GM12878 (cell line): Measurements from ENCODE around the gene BLCAP. TPM values are rescaled to one million over a fixed set of nuclear protein-coding genes. Genes with fewer than 3 reads are reported as not detected.

Experiments used
- ATAC-seq: fragments of 200-7000 bp; cut with Tn5 transposase; 3 replicates; pipeline ENCODE4 v1.9.1; 2020; ENCODE audit warnings: mild to moderate bottlenecking, moderate library complexity
- BruUV-seq: library from RNA; stranded (reverse); fragments of 400-500 nt; replicated peaks from 2 replicates; lab custom pipeline; 2021; lab: Mats Ljungman, UMichigan
- CTCF ChIA-PET: fragments of 300-600 bp; sonication (Branson Sonifier 250); formaldehyde crosslinking; extraction: SDS; loops from one replicate; lab custom pipeline; 2021; ENCODE audit warnings: inconsistent platforms; lab: Yijun Ruan, JAX
- POLR2A ChIA-PET: fragments of 350-600 bp; formaldehyde crosslinking; extraction: SDS; loops from one replicate; lab custom pipeline; 2021; ENCODE audit warnings: inconsistent platforms; lab: Charles Lee
- RAD21 ChIA-PET: fragments of 300-600 bp; sonication (Branson Sonifier 250); formaldehyde crosslinking; loops from one replicate; lab custom pipeline; 2023; ENCODE audit warnings: antibody characterized with exemption; ENCODE audit not compliant: unreplicated experiment; lab: Charles Lee
- SMC1A ChIA-PET: fragments of 300-600 bp; sonication (Branson Sonifier 250); formaldehyde crosslinking; loops from one replicate; lab custom pipeline; 2023; ENCODE audit not compliant: unreplicated experiment, uncharacterized antibody; lab: Charles Lee
- DNase-seq: peaks from one replicate; pipeline ENCODE4 v3.0.0-alpha.2; 2011; ENCODE audit warnings: low read depth, low spot score
- FAIRE-seq: peaks from 3 replicates; lab custom pipeline; 2011; peaks lifted over from hg19 to GRCh38; lab: Jason Lieb, UNC
- H2AFZ ChIP-seq: 2 replicates; pipeline ENCODE4 v1.6.0; 2011; ENCODE audit warnings: low read depth, low read length, control low read depth; ENCODE audit not compliant: control insufficient read depth
- H3K27ac ChIP-seq: 2 replicates; pipeline ENCODE4 v1.5.1; 2011; ENCODE audit warnings: control low read depth; ENCODE audit not compliant: control insufficient read depth, insufficient read depth
- H3K27me3 ChIP-seq, 2 experiments: replicated peaks in 1 of 2; 2 replicates each; pipeline versions ENCODE4 v1.6.0 to v1.6.1; 2011; ENCODE audit warnings: low read length in 1 of 2; ENCODE audit not compliant: control insufficient read depth in 2 of 2, insufficient read depth in 2 of 2
- H3K36me3 ChIP-seq, 2 experiments: 2 replicates each; pipeline ENCODE4 v1.5.1; 2011; ENCODE audit warnings: low read length in 1 of 2; ENCODE audit not compliant: control insufficient read depth in 2 of 2, insufficient read depth in 2 of 2
- H3K4me1 ChIP-seq: 2 replicates; pipeline ENCODE4 v1.6.1; 2011; ENCODE audit warnings: mild to moderate bottlenecking, low read length, moderate library complexity, mixed read lengths; ENCODE audit not compliant: control insufficient read depth, insufficient read depth
- H3K4me2 ChIP-seq: 2 replicates; pipeline ENCODE4 v1.6.0; 2011; ENCODE audit warnings: control low read depth; ENCODE audit not compliant: control insufficient read depth, insufficient read depth
- H3K4me3 ChIP-seq: fragments of 200-600 bp; sonication (generic); 2 replicates; pipeline ENCODE4 v1.5.1; 2016
- H3K79me2 ChIP-seq: 2 replicates; pipeline ENCODE4 v1.6.0; 2011; ENCODE audit warnings: low read length; ENCODE audit not compliant: control insufficient read depth, insufficient read depth
- H3K9ac ChIP-seq: 2 replicates; pipeline ENCODE4 v1.8.0; 2011; ENCODE audit warnings: low read length, control low read depth, mixed read lengths; ENCODE audit not compliant: control insufficient read depth, insufficient read depth
- H3K9me3 ChIP-seq: replicated peaks from 3 replicates; pipeline ENCODE4 v1.5.1; 2011; ENCODE audit warnings: mild to moderate bottlenecking, low read length; ENCODE audit not compliant: control insufficient read depth, insufficient read depth
- H4K20me1 ChIP-seq: 2 replicates; pipeline ENCODE4 v1.6.0; 2011; ENCODE audit not compliant: control insufficient read depth, insufficient read depth
- BCLAF1 ChIP-seq: fragments of 450-650 bp; IDR thresholded peaks from 2 replicates; pipeline ENCODE4 v1.6.1; 2017; ENCODE audit warnings: antibody characterized with exemption, mild to moderate bottlenecking, moderate library complexity
- EED ChIP-seq: sonication (generic); IDR thresholded peaks from 2 replicates; pipeline ENCODE4 v1.6.1; 2016; ENCODE audit warnings: antibody characterized with exemption, low read depth
- IKZF1 ChIP-seq: fragments of 450-650 bp; conservative IDR thresholded peaks from 2 replicates; pipeline ENCODE4 v1.6.1; 2017; ENCODE audit warnings: antibody characterized with exemption, mild to moderate bottlenecking
- JUNB ChIP-seq: IDR thresholded peaks from 2 replicates; pipeline ENCODE4 v1.6.1; 2016; ENCODE audit warnings: antibody characterized with exemption, mild to moderate bottlenecking
- MLLT1 ChIP-seq: fragments of 450-650 bp; IDR thresholded peaks from 2 replicates; pipeline ENCODE4 v1.6.1; 2016; ENCODE audit warnings: mild to moderate bottlenecking
- MXI1 ChIP-seq: fragments of 150-350 bp; IDR thresholded peaks from 2 replicates; pipeline ENCODE4 v1.6.1; 2011; ENCODE audit warnings: low read depth, mild to moderate bottlenecking, inconsistent platforms, low read length, improper control_type of control experiment
- PBX3 ChIP-seq: IDR thresholded peaks from 2 replicates; pipeline ENCODE4 v1.6.1; 2011; ENCODE audit warnings: mild to moderate bottlenecking, low read depth, low read length, moderate library complexity; ENCODE audit not compliant: insufficient replicate concordance
- PKNOX1 ChIP-seq: fragments of 450-650 bp; IDR thresholded peaks from 2 replicates; pipeline ENCODE4 v1.6.1; 2016; ENCODE audit warnings: mild to moderate bottlenecking
- PML ChIP-seq: IDR thresholded peaks from 2 replicates; pipeline ENCODE4 v1.6.1; 2012; ENCODE audit warnings: low read length, inconsistent platforms
- SP1 ChIP-seq: IDR thresholded peaks from one replicate; pipeline ENCODE4 v1.6.1; 2011; ENCODE audit warnings: low read depth, low read length
- TCF3 ChIP-seq: IDR thresholded peaks from 2 replicates; pipeline ENCODE4 v1.6.1; 2012; ENCODE audit warnings: low read depth, mild to moderate bottlenecking, low read length, borderline replicate concordance; ENCODE audit not compliant: insufficient read depth
- ZBTB40 ChIP-seq: fragments of 450-650 bp; IDR thresholded peaks from 2 replicates; pipeline ENCODE4 v1.6.1; 2016; ENCODE audit warnings: mild to moderate bottlenecking, moderate library complexity, borderline replicate concordance
- ZNF207 ChIP-seq: fragments of 450-650 bp; IDR thresholded peaks from 2 replicates; pipeline ENCODE4 v1.6.1; 2014; ENCODE audit warnings: antibody characterized with exemption, mild to moderate bottlenecking, borderline replicate concordance
- ZNF217 ChIP-seq: fragments of 450-650 bp; IDR thresholded peaks from 2 replicates; pipeline ENCODE4 v1.6.1; 2017; ENCODE audit warnings: antibody characterized with exemption, mild to moderate bottlenecking
- in situ Hi-C: fragments of 300-500 bp; cut with MboI; formaldehyde crosslinking; loops from 9 replicates; pipeline ENCODE4 v1.14.3; 2018; ENCODE audit warnings: mixed read lengths
- intact Hi-C: fragments of 100-400 bp; cut with micrococcal nuclease; formaldehyde crosslinking; loops from one replicate; pipeline ENCODE4 v1.14.2; 2022; ENCODE audit not compliant: unreplicated experiment
- polyA plus RNA-seq, 11 experiments: library from polyadenylated mRNA; depleted of rRNA in 4 of 11; unstranded in 6 of 11; stranded (reverse) in 5 of 11; fragments of >200 nt; fragmentation: Nextera tagmentation in 4 of 11; fragmentation: Illumina TruSeq in 1 of 11; extraction: Ambion mirVana in 4 of 11; extraction: Trizol in 1 of 11; gene quantifications; 1 replicate in 1 of 11; 2 replicates in 10 of 11; pipeline versions ENCODE4 v1.2.1 to v1.2.3, GENCODE V29; 2011 to 2016; ENCODE audit warnings: inconsistent platforms in 2 of 11, missing spikeins in 2 of 11, low read depth in 1 of 11
- total RNA-seq, 4 experiments: library from RNA; depleted of rRNA in 3 of 4; stranded (reverse); fragments of >200 nt in 3 of 4; fragmentation: Illumina TruSeq in 1 of 4; extraction: Trizol in 1 of 4; gene quantifications; 2 replicates each; pipeline versions ENCODE4 v1.2.1 to v1.2.3, GENCODE V29; 2013 to 2021

BLCAP gene
- total and polyA plus RNA-seq, 10 of the 15 experiments (the other 5 are each of a cell fraction or from before 2014, with no cell fraction given) = 24.6 to 62.3 (median 47.3) TPM

GRCh38 chr20:37547912-37548311, 20.2 kb upstream of the BLCAP start:
- Histone ChIP-seq H3K79me2 (no peaks in the 10 kb centered on the region), H3K9me3 (no peaks in the 10 kb centered on the region), H3K27ac (no peak overlapping the region), H4K20me1 (no peaks in the 10 kb centered on the region), H3K4me2 (no peak overlapping the region), H2AFZ (no peak overlapping the region), H3K27me3 (no peaks in the 10 kb centered on the region), H3K4me1 (no peaks in the 10 kb centered on the region), H3K9ac (no peak overlapping the region), H3K36me3 (no peaks in the 10 kb centered on the region), H3K4me3 (no peak overlapping the region)
- DNase-seq (no peak), FAIRE-seq (no peak), ATAC-seq (no peak)
- ChIA-PET SMC1A (interaction anchor here (1.0 to 1.4 kb wide), 2 partner anchors 10 to 14 kb away, joined by 4 to 5 read pairs; no protein-coding TSS in a partner anchor), POLR2A (no interaction called here), RAD21 (interaction anchor here (1.0 kb wide), 1 partner anchor 16 kb away, joined by 3 read pairs; no protein-coding TSS in a partner anchor), CTCF (interaction anchor here (0.8 kb wide), 1 partner anchor 20 kb away, joined by 3 read pairs; no protein-coding TSS in a partner anchor)
- in situ Hi-C loops = no loop called here
- intact Hi-C loops = no loop called here
- BruUV-seq = no TSS peak
- no peak for TF ChIP-seq SP1
- TF ChIP-seq EED = no peak
- no peak for TF ChIP-seq ZNF207
- TF ChIP-seq TCF3 = no peak
- no peak for TF ChIP-seq PKNOX1
- TF ChIP-seq IKZF1 = no peak
- TF ChIP-seq PML = no peak
- TF ChIP-seq JUNB = no peak
- TF ChIP-seq PBX3 = no peak
- TF ChIP-seq MLLT1 = no peak
- TF ChIP-seq MXI1 = no peak
- TF ChIP-seq ZBTB40 = no peak
- no peak for TF ChIP-seq BCLAF1
- TF ChIP-seq ZNF217 = no peak
